Measurements from ENCODE around the gene ARHGDIA. TPM values are rescaled to one million over a fixed set of nuclear protein-coding genes. Genes with fewer than 3 reads are reported as not detected.
A peak's percentile ranks its signal among the peaks of the same experiment; 100 is the strongest.

The ARHGDIA gene
- total and polyA plus RNA-seq, 2 of the 8 experiments (the other 6 are each of a cell fraction or from before 2014, with no cell fraction given) = 62.4 to 217 TPM

GRCh38 chr17:81821603-81822311, 49.4 kb downstream of the ARHGDIA start (continued):
- TF ChIP-seq CHD7 (IDR thresholded peaks at IDR 0.05; ENCODE audit: insufficient replicate concordance, low read length) (no peak), CBX5 (IDR thresholded peaks at IDR 0.05; ENCODE audit: low read depth, low read length) (no peak), TCF12 (IDR thresholded peaks at IDR 0.05; ENCODE audit: low read depth, low read length) (no peak), GABPA (IDR thresholded peaks at IDR 0.05; ENCODE audit: borderline replicate concordance, insufficient read depth, low read length) (0 out of 2 replicates have a peak, but pooled peaks have one; percentile 62), CTCF (IDR thresholded peaks at IDR 0.05; ENCODE audit: control extremely low read depth in 1 of 3, insufficient read depth in 1 of 3, low read depth in 1 of 3, low read length in 3 of 3) (peak; percentile 45 to 50 (median 48)), POLR2A (IDR thresholded peaks at IDR 0.05; ENCODE audit: control extremely low read depth in 1 of 2, low read depth in 2 of 2, low read length in 2 of 2) (no peak), KDM5A (IDR thresholded peaks at IDR 0.05; ENCODE audit: low read length) (no peak)
